IPS DF 19.7 (cell line): ENCODE measurements around the gene EXD2.
"Not testable (repeated sequence)": the region's sequence is repeated elsewhere in the genome, so short reads cannot be mapped to it uniquely, and the experiment has no call there.

Experiments
- DNase-seq: peaks from one replicate; pipeline ENCODE4 v3.0.0-alpha.2; 2013; ENCODE audit warnings: low read depth, low spot score

Gene EXD2

GRCh38 chr14:69191340-69192111 lies at the start of gene EXD2:
EXD2 (plus strand) TSS chr14:69191498; CDS start chr14:69209471, 17,973 bp downstream.
- DNase-seq, result peak; percentile 85

- no peak for DNase-seq
These were observed 49.7 kb upstream of the EXD2 start for GRCh38 chr14:69141550-69141949.

- DNase-seq, result no peak
These were observed 49.2 kb upstream of the EXD2 start for GRCh38 chr14:69142101-69142500.

GRCh38 chr14:69149461-69150244 lies 41.6 kb upstream of the EXD2 start:
- DNase-seq, result no peak

- DNase-seq, result peak; percentile 56
These were observed 39.7 kb upstream of the EXD2 start for GRCh38 chr14:69151458-69152180.

- no peak for DNase-seq
These were observed 39.0 kb upstream of the EXD2 start for GRCh38 chr14:69152181-69152901.

- DNase-seq, result no peak
These were observed 38.5 kb upstream of the EXD2 start, which contains the start of gene DCAF5 for GRCh38 chr14:69152902-69153151. DCAF5 (minus strand) TSS chr14:69153119; CDS start chr14:69152978, 141 bp downstream.

GRCh38 chr14:69153152-69153872 lies 38.0 kb upstream of the EXD2 start:
- DNase-seq, result peak; percentile 59

- DNase-seq, result no peak
These were observed 37.4 kb upstream of the EXD2 start for GRCh38 chr14:69153873-69154270.

GRCh38 chr14:69154779-69155178 lies 36.5 kb upstream of the EXD2 start:
- DNase-seq, result no peak

- no peak for DNase-seq
These were observed 35.1 kb upstream of the EXD2 start for GRCh38 chr14:69156224-69156623.

GRCh38 chr14:69161590-69161989 lies 29.7 kb upstream of the EXD2 start:
- DNase-seq, result no peak

GRCh38 chr14:69165787-69166186 lies 25.5 kb upstream of the EXD2 start:
- DNase-seq, result not testable (repeated sequence)

GRCh38 chr14:69170839-69171238 lies 20.5 kb upstream of the EXD2 start:
- DNase-seq, result no peak

GRCh38 chr14:69171569-69171968 lies 19.7 kb upstream of the EXD2 start:
- DNase-seq, result no peak

- DNase-seq, result no peak
These were observed 16.2 kb upstream of the EXD2 start for GRCh38 chr14:69175130-69175529.

- DNase-seq, result no peak
These were observed 9.8 kb upstream of the EXD2 start for GRCh38 chr14:69181491-69181890.

GRCh38 chr14:69182580-69182979 lies 8.7 kb upstream of the EXD2 start:
- not testable (repeated sequence) for DNase-seq

- peak; percentile 75 for DNase-seq
These were observed 7.6 kb upstream of the EXD2 start for GRCh38 chr14:69183735-69184134.

GRCh38 chr14:69190191-69190590 lies 1.1 kb upstream of the EXD2 start:
- DNase-seq, result no peak

- no peak for DNase-seq
These were observed 2.4 kb downstream of the EXD2 start for GRCh38 chr14:69193721-69194120.
